Measurements from ENCODE around the gene SF3B1.
A peak's percentile ranks its signal among the peaks of the same experiment; 100 is the strongest.
"Not testable (repeated sequence)": the region's sequence is repeated elsewhere in the genome, so short reads cannot be mapped to it uniquely, and the experiment has no call there.

Gene SF3B1

GRCh38 chr2:197435598-197436420 lies 981 bp upstream of the SF3B1 start:
- peak; percentile 5 for DNase-seq

- no peak for DNase-seq
Observed at GRCh38 chr2:197433780-197434438, 919 bp downstream of the SF3B1 start.

GRCh38 chr2:197432527-197432926 lies 2.3 kb downstream of the SF3B1 start:
- DNase-seq: not testable (repeated sequence)

GRCh38 chr2:197431858-197432257 lies 3.0 kb downstream of the SF3B1 start:
- DNase-seq: no peak

GRCh38 chr2:197427986-197428385 lies 6.8 kb downstream of the SF3B1 start:
- no peak for DNase-seq

- no peak for DNase-seq
Observed at GRCh38 chr2:197426723-197427603, 7.9 kb downstream of the SF3B1 start.

DNA sequence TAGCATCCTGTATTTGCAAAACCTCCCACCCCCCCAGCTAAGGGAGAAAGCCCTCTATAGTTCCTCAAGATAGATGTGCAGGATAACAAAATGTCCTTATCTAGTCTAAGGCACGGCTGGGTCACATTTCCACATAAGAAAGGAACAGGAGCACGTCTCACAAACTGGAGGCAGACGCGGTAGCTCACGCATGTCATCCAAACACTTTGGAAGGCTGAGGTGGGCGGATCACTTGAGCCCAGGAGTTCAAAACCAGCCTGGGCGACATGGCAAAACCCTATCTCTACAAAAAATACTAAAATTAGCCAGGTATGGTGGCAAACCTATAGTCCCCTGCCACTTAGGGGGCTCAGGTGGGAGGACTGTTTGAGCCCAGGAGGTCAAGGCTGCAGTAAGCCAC lies 9.3 kb downstream of the SF3B1 start:
- DNase-seq: no peak

- no peak for DNase-seq
Observed at GRCh38 chr2:197423307-197423706, 11.5 kb downstream of the SF3B1 start.

DNA sequence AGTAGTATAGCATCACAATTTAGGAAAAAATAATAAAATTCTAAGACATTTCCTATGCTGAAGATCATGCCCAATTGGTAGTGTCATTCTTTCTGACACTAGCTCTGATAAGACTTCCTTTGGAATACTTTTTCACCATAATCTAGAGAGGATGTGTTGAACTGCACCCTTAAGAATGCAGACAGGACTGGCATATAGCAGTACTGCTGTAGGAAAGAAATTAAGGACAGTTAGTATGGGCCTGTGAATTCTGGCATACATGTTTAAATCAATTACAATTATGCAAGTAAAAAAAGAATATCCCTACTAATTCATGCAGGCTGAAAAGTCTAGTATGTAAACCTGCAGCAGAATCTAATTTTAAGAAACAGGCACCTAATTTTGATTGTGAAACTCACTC lies 15.4 kb downstream of the SF3B1 start:
- no peak for DNase-seq

GRCh38 chr2:197416268-197416667 lies 18.6 kb downstream of the SF3B1 start:
- DNase-seq: no peak

- DNase-seq: no peak
Observed at GRCh38 chr2:197414515-197414914, 20.3 kb downstream of the SF3B1 start.

DNA sequence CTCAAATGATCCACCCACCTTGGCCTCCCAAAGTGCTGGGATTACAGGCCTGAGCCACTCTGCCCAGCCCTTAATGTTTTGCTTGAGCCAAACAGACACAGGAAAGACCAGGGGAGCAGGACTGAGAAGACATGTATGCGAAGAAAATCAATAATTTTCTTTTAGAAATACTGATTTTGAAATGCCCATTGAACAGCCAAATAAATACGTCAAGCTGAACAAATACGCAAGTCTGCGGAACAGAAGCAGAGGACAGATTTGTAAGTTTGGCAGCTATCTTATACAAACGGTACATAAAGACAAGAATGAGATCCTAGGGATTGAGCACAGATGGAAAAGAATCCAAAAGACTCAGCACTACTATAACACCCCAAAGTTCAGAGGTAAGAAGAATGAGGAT lies 20.8 kb downstream of the SF3B1 start:
- DNase-seq: no peak

DNA sequence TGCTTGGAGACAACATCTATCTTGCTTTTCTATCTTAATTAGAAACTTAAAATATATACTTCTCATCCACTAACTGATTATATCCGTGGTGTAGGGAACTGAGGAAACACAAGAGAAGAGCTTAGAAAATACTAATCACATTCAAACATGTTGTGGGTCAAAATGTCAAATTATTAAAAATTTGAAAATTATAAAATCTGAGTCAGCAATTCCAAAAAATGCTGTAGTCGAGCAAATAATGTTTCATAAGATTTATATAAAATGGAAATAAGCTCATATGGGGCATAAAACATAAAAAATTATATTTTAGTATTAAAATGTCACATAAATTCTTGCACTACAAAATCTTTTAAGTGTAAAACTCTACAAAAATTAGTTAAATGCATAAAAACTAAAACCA lies 29.2 kb downstream of the SF3B1 start:
- no peak for DNase-seq

DNA sequence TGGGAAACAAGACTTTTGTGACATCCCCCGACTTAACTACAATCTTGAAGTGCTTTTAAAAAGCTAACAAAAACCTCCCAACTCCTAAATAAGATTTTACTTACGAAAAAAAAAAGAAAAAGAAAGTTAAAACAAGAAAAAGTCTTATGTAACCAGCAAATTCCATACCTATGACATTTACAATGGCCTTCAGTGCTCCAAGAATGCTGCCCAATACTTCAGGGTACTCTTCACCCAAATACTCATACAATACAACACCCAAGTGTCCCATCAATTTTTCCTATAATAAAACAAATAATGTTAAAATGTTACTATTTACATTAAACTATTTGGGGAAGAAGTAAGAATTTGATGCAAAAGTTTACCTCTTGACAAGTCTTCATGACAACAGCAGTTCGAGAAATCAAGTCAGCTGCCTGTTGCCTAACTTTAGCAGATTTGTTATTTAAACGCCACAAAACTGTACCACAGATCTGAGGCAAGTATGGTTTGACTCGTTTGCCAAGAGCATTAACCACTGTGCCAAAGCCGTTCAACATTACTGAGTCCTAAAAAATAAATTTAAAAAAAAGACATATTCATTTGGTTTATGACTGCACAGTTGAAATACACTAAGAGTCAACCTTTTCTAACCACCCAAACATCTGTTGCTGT lies 34.8 kb downstream of the SF3B1 start:
- no peak for DNase-seq

DNA sequence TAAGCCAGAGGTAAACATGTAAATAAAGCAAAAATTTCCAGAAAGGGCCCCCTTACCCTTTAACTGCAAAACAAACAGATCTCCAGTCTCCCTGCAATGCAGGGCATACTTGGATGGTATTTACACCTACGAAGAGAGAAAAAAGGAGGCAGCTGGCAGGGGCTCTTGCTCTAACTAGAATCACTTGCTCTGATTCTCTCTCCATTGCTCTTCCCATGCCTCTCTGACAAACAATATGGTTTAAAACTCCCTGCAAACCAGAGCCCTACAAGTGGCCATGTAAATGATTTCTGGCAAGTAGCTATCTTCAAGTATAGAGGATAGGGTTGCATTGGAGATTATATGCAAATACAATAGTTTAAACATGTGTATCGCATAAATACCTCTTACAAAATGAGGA lies 35.9 kb downstream of the SF3B1 start:
- DNase-seq: no peak

DNA sequence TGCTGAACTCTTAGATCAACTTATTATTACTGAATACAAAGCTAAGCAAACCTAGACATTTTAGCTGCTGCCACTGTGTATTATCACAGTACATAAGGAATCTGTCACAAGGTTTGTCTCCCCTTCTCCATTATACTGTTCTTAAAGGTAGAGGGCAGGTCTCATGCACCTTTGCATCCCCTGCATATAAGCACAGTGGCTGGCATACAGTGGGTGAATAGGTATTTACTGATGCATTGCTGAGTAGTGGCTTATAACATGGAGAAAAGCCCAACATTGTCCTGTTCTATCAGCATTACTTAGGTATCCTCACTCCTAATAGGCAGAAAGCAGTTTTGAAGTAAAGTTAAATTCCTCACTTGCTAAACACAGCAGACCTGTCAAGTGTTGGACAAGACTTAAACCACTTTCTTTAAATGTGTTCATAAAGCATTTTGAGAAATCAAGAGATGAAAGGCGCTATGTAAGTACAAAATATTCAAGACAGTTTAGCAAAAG lies 43.6 kb downstream of the SF3B1 start:
- no peak for DNase-seq

GRCh38 chr2:197388866-197389587 lies 45.8 kb downstream of the SF3B1 start:
- no peak for DNase-seq

- DNase-seq: no peak
Observed at GRCh38 chr2:197387179-197387578, 47.6 kb downstream of the SF3B1 start.

GRCh38 chr2:197386242-197386641 lies 48.6 kb downstream of the SF3B1 start:
- DNase-seq: peak; percentile 21

- no peak for DNase-seq
Observed at GRCh38 chr2:197383825-197384224, 51.0 kb downstream of the SF3B1 start.

- no peak for DNase-seq
Observed at GRCh38 chr2:197381641-197382040, 53.2 kb downstream of the SF3B1 start.

DNA sequence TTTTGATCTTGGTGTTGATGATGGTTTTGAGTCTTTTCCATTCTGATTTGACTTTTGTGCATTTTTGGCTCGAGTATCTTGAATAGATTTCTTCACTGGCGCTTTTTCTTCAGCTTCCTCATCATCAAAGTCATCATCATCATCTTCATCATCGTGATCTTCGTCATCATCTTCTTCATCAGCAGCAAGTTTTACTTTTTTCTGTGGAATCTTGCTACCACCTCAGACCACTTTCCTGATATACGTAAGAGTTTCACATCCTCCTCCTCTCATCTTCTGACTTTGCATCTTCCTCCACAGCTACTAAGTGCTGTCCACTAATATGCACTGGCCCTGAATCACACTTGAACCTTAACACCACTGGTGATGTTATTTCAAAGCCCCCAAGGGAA lies 54.9 kb downstream of the SF3B1 start:
- DNase-seq: not testable (repeated sequence)

Measured in NCI-H69 (cell line).